B cell (primary cell): Measurements from ENCODE around the gene PA2G4.

Experiments used
- CTCF ChIP-seq: fragments of 200-600 bp; IDR thresholded peaks from one replicate; pipeline ENCODE4 v1.8.0; 2022; ENCODE audit warnings: antibody characterized with exemption, mild to moderate bottlenecking
- EZH2 ChIP-seq: IDR thresholded peaks from 2 replicates; pipeline ENCODE4 v1.6.1; 2012; ENCODE audit warnings: borderline replicate concordance, low read depth, mild to moderate bottlenecking, moderate library complexity, low read length; ENCODE audit not compliant: insufficient read depth, poor library complexity, severe bottlenecking

GRCh38 chr12:56082967-56083366, 21.4 kb upstream of the PA2G4 start:
- TF ChIP-seq CTCF (no peak), EZH2 (no peak)
